HT-29 (cell line): ENCODE results near the gene TMEM167A. TPM values are rescaled to one million over a fixed set of nuclear protein-coding genes. Genes with fewer than 3 reads are reported as not detected.
"Not testable (repeated sequence)": the region's sequence is repeated elsewhere in the genome, so short reads cannot be mapped to it uniquely, and the experiment has no call there.

Experiments
- DNase-seq: peaks from one replicate; pipeline ENCODE4 v3.0.0-alpha.2; 2015; ENCODE audit warnings: low spot score
- total RNA-seq: library from RNA; depleted of rRNA; stranded (reverse); fragments of >200 nt; shearing (Covaris generic); gene quantifications from 2 replicates; pipeline ENCODE4 v1.2.3, GENCODE V29; 2014

TMEM167A gene
- total RNA-seq, 1 experiment from 2014 or later, result 17.1 TPM

GRCh38 chr5:83090169-83090568 lies 13.0 kb upstream of the TMEM167A start:
- no peak for DNase-seq

- DNase-seq, result no peak
Observed at GRCh38 chr5:83085106-83085505, 7.9 kb upstream of the TMEM167A start.

GRCh38 chr5:83084336-83084735 lies 7.1 kb upstream of the TMEM167A start:
- no peak for DNase-seq

- DNase-seq, result no peak
Observed at GRCh38 chr5:83082750-83083149, 5.6 kb upstream of the TMEM167A start.

- DNase-seq, result no peak
Observed at GRCh38 chr5:83077662-83078261, 568 bp upstream of the TMEM167A start.

- DNase-seq, result no peak
Observed at GRCh38 chr5:83072966-83073365, 4.2 kb downstream of the TMEM167A start.

- no peak for DNase-seq
Observed at GRCh38 chr5:83071286-83072051, 5.7 kb downstream of the TMEM167A start.

- no peak for DNase-seq
Observed at GRCh38 chr5:83069096-83069799, 7.9 kb downstream of the TMEM167A start.

GRCh38 chr5:83067377-83067776 lies 9.8 kb downstream of the TMEM167A start:
- not testable (repeated sequence) for DNase-seq

- DNase-seq, result no peak
Observed at GRCh38 chr5:83066548-83067110, 10.6 kb downstream of the TMEM167A start.

GRCh38 chr5:83059341-83059740 lies 17.9 kb downstream of the TMEM167A start:
- DNase-seq, result no peak

GRCh38 chr5:83058726-83059125 lies 18.5 kb downstream of the TMEM167A start:
- no peak for DNase-seq

GRCh38 chr5:83055166-83055565 lies 22.0 kb downstream of the TMEM167A start:
- no peak for DNase-seq

GRCh38 chr5:83050723-83051340 lies 26.4 kb downstream of the TMEM167A start:
- no peak for DNase-seq

GRCh38 chr5:83049370-83049885 lies 27.8 kb downstream of the TMEM167A start:
- no peak for DNase-seq

GRCh38 chr5:83048811-83049210 lies 28.4 kb downstream of the TMEM167A start:
- DNase-seq, result no peak

- no peak for DNase-seq
Observed at GRCh38 chr5:83048277-83048676, 28.9 kb downstream of the TMEM167A start.

GRCh38 chr5:83044926-83045325 lies 32.3 kb downstream of the TMEM167A start:
- no peak for DNase-seq

- DNase-seq, result no peak
Observed at GRCh38 chr5:83042507-83042906, 34.7 kb downstream of the TMEM167A start.

GRCh38 chr5:83038924-83039323 lies 38.3 kb downstream of the TMEM167A start:
- DNase-seq, result no peak

GRCh38 chr5:83036991-83037575 lies 40.1 kb downstream of the TMEM167A start:
- DNase-seq, result no peak
